GM21723 (cell line): Measurements from ENCODE around the gene SAMD4A.

Experiments used
- ATAC-seq: cut with Tn5 transposase; IDR thresholded peaks from one replicate; pipeline ENCODE4 v1.9.1; 2021; ENCODE audit warnings: mild to moderate bottlenecking, moderate library complexity; ENCODE audit not compliant: unreplicated experiment

SAMD4A gene

DNA sequence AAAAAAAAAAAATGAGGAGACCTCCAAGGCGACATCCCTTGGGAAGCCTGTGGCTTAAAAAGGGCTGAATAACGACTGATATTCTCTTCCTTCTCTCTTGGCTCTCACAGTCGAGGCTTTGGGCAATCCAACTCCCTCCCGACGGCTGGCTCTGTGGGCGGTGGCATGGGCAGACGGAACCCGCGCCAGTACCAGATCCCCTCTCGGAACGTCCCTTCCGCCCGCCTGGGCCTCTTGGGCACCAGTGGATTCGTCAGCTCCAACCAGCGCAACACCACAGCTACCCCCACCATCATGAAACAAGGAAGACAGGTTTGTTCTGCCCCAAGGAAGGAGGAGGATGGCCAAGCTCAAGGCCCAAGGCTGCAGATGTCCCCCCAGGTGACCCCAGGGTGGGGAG lies 207.9 kb downstream of the SAMD4A start:
- no peak for ATAC-seq

DNA sequence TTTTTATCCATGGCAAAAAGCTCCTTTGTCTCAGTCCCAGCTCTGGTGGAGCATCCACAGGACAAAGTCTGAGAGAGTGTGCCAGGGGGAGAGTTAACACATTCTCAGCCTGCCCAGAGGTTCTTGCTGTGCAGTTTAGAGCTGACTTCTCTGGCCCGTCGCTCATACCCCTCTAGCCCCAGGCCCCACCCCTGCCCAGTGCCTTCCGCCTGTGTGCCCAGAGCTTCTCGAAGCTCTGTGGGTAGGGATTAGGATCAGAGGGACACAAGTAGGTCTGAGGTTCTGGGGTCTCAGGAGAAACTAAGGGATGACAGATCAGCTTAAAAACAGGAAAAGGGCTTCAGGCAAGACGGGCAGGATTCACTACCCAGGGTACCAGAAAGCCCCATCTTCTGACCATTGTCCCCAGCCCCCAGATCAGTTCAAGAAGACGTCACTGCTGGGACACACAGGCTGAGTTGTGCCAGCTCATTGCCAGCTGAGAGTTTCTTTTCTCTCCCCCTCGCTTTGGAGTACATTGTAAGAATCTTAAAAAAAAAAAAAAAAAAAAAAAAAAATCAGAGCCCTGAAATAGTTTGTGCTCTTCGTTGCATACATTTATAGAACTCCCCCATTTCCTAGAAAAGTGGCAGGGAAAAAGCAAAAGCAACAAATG lies 208.7 kb downstream of the SAMD4A start:
- ATAC-seq: no peak

DNA sequence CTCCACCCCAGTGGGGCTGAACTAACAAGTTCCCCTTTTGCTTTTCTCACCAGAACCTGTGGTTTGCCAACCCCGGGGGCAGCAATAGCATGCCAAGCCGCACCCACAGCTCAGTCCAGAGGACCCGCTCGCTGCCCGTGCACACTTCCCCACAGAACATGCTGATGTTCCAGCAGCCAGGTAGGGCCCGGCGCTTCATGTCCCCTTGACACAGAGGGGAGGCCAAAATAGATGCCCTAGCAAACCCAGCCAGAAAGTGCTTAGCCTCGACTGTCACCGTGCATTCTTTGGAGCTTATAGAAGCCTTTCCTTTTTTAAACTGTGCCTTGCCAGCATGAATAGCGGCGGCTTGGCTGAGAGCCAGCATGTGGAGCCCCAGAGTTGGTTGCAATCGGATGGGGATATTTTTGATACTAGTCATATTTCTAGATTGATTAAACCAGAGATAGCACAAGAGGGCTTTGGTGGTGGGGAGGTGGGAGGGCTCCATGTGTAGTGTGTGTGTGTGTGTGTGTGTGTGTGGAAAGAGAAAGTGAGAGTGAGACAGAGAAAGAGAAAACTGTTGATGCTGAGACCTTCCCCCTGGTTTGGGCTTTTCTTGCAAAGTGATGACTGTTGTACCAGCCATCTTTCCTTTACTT lies 209.6 kb downstream of the SAMD4A start:
- ATAC-seq: no peak

DNA sequence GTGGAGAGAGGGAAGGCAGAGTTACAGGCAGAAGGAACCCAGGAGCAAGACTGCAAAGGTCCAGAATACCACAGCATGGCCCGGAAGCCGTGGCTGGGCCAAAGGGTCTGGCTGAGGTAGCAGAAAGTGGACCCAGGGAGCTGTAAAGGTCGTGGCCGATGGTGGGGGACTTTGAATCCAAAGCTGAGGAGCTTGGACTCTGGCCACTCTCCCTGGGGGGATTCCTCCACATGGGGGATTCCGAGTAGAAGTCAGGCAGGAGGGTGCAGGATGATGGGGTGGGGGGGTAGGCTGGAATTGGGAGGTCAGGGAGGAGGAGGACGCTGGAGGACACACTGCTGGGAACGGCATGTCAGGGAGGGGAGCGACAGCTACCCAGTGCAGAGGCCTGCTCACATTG lies 210.5 kb downstream of the SAMD4A start:
- ATAC-seq: no peak

DNA sequence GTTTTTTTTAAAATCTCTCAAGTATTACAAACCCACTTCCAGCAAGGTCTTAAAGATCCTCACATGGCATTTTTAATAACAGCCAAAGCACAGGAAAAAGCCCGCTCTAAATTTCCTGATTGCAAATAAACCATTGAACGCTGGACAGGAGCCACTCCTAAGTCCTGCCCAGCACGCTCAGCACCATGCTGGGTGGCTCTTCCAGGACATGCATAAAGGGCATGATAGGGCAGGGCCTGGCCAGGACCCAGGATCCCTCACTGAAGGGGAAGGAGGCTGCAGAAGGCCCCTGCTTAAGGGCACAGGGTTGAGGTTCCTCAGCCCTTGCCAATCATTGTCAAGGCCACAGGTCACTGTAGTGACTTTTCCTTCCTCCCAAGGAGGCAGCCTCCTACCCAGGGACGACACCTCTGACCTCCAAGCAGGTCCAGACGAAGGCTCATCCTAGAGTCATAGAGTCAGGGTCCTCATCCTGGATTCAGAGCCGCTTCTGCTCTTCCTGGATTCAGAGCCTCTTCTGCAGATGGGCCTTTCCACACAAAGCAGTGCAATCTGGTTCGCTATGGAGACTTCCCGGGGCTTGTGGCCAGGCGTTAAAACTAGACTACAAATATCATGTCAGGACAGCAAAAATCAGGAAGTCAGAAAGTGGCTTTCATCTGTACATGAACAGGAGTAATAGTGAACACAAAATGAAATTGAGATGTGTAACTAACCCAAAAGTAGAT lies 211.9 kb downstream of the SAMD4A start:
- no peak for ATAC-seq

DNA sequence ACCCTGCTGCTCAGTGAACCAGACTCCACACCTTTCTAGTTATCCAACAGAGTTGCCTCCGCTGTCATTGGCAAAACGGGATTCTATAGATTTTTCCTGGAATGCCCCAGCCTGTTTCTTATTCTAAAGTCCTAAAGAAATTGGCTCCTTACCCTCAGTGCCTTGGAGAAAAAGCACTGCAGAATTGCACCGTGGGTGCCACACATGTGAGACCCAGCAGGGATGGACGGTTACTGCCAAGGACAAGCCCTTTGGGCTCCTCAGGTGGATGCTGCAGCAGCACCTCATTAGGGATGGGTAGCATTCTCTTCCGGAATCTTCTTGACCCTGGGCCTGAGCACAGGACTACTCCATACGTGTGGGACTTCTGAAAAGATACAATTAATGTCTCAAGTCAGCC lies 214.2 kb downstream of the SAMD4A start:
- no peak for ATAC-seq

DNA sequence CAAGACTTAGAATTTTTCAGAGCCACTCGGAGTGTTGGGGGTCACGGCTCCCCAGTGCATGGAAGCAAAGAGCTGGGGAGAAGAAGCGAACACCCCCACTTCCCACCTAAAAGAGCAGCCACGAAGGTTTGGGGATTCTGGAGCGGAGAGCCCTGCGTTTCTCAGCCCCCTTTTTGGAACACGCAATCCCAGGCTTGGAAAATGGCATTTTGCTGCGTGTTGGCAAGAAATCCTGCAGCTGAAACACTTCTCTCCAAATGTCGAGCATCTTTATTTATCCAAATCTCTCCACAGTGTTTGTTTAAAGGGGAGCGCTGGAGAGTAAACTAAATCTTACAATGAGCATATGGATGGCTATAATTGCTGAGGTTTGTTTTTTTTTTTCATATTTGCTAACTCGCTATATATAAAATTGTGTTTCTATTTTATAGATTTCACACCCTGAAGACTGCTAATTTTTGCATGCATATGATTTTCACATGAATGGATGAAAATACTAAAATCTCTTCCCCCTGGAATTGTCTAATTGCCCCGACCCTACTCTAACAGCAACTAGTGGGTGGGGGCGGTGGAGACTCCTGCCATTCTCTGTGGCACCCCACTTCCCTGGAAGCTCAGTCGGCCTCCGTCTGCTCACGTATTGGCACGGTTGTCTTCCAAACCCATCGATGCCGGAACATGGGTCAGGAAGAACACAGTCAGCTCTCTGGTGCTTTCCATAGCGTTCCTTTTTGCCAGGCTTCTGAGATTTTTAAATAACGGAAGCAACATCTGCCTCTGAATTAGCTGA lies 215.2 kb downstream of the SAMD4A start:
- ATAC-seq: no peak

DNA sequence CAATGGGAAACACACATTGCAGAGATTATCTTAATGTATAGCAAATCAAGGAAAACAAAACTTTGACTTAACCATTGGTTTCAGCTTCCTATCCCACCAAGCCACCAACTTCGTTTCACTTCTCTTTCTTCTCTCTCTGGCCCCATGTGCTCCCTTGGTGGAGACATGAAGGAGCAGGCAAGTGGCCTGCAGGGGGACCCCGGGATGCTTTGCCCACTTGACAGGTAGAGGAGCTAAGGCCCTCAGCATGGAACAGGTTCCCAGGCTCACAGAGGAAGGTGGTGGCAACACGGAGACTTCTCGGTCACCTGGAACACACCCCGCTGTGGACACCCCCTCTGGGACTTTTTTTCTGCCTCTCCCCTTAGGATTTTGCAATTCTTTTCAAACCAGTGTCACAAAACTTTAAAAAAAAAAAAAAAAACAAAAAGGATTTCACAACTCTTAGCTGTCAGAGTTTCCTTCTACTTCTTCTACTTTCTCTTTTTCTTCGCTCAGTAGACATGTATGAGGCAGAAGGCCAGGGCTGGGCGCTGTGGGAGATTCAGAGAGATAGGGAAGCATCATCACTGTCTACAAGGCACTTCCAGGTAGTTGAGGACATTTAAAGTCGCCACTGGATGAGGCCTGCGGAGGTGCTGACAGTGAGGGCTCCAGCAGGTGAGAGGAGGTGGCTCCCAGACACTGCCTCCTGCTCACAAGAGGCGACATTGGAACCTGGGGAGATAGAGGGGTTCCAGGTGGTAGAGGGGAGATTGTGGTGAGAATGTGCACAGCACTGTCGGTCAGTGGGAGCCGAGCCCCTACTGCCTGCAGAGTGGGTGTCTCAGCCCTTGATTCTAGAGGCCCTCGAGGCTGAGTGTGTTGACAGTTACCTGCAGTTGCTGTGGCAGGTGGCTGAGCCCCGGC lies 216.1 kb downstream of the SAMD4A start:
- peak; percentile 77 for ATAC-seq

DNA sequence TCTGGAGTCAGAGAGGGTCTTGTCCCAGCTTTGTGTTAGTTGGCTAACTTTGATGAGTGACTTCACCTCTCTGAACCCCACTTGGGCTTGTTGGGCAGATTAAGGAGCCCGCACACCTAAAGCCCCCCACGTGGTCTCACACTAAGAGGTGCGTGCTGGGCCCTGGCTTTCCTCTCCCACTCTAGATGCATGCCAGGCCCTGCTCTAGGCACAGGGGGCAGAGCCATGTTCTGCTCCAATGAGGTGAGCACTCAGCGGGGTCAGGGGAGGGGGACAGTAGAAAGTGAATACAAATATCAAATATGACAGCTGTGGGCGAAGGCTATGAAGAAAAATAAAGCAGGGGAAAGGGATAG lies 216.7 kb downstream of the SAMD4A start:
- no peak for ATAC-seq

DNA sequence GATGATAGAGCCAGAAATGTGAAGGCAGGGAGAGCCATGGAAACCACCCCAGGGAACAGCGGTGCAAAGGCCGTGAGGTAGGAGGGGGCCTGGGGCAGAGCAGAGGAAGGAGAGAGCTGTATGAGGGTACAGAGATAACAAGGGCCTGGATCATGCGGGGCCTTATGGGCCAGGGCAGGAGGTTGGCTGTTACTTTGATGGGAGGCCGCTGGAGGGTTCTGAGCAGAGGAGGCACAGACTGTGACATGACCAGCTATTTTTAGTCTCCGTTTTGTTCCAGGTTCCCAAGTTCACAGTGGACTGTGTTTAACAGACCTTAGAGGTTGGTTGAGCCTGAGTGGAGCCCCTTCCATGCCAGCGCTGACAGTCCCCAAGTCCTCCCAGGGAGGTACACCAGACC lies 217.1 kb downstream of the SAMD4A start:
- ATAC-seq: no peak

DNA sequence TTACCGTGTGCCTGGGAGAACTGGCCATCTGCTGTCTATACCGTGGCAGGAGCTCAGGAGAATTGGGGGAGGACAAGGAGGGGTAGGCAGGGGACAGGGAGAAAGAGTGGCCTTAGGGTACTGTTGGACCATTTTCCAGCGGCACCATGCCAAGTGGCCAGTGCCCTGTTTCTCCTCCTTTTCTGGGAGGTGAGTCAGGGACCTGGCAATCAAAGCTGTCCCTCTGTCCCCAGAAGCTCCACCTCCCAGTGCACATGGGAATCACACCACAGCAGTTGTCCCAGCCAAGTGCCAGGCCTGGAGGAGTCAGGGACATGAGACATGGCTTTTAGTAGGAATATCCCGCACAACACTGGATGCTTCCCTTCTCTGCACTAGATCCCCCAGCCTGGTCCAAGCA lies 217.7 kb downstream of the SAMD4A start:
- ATAC-seq: no peak

DNA sequence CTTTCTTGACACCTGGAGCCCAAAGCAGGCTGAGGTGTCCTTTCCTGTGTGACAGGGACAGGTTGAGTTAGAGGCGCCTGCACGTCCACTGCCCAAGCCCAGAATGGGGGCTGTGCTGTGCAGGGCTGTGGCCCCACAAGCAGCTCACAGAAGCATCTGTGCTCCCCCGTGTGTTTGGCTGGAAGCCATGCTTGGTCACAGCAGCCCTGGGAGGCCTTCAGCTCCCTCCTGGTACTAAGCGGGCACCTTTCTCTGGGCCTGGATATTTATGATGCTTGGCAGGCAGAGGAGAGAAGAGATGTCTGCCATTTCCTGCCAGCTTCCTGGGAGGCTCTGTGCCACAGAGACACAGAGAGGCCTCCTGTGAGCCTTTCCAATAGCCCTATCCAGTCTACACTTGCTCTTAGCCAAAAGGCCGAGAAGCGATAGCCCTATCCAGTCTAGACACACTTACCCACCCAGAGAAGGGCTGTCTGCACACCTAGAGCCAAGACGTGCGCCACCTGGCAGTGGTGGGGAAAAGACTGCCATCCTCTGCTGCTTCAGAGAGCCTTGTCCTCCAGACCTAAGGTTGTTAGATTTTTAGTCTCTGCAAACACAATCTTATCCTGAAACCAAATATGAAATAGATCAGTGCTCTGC lies 218.3 kb downstream of the SAMD4A start:
- ATAC-seq: no peak

DNA sequence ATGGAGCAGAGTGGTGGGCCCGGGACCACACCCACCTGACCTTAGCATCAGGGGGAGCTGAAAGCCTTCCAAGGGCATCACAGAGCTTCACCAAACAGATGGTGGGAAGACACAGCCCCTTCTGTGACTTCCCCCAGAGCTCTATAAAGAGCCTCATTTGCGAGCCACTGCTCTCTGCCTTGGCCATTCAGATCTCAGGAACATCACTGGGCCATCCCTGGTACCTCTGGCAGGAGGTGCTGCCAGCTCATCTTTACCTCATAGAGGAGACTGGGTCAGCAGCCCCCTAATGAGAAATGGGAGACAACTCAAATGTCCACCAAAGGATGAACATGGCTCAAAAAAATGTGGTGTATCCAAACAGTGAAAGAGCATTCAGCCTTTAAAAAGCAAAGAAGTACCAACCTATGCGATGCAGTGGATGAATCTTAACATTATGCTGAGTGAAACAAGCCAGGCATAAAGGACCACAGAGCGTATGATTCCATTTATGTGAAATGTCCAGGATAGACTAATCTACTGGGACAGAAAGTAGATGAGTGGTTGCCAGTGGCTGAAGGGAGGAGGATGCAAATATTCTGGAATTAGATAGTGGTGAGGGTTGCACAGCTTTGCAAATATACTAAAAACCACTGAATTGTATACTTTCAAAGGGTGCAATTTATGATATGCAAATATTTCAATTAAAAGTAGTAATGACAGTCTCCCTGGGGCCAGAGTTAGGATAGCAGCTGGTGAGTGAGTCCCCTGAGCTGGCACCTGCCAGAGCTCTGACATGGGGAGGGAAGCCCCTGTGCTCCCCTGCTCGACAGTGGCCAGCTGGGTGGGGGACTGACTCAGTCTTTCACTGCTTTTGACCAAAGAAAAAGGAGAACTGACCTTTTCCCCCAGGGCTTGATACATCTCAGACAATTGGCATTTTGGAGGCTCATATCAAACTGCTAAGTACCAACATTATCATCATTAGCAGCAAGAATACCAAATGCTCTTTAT lies 219.1 kb downstream of the SAMD4A start:
- ATAC-seq: no peak

DNA sequence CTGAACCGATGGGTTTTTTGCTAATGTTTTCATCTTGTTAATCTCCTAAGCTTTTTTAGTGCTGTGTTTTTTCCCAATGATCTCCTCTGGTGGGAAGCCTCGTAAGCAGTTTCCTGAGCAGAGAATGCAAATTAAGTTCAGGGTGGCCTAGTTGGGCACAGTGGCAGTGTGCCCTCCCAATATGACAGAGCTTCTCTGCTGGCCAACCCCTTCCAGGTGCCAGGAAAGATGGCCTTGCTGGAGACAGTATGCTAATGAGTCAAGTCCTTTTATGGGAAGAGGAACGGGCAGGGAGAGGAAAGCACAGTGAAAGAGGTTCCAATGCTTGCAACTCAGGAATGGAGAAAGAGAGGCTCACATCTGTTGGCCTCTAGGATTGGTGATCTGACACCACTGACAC lies 219.9 kb downstream of the SAMD4A start:
- ATAC-seq: no peak

DNA sequence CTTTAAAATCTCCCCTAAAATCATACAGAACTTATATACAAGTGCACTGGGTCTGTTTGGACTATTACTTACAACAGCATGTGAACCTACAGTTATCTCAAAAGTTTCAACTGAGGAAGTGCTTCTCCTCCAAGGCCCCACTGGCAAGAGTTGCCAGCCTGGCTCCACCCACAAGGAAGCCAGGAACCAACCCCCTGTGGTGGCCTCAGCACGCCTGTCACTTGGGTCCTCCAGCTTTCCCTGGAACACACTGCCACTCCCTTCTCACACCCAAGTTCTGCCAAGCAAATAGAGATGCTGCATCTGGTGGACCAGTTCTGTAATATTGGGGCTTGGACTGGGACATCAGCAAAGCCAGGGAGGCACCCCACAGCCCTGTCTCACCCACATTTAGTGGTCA lies 220.3 kb downstream of the SAMD4A start:
- no peak for ATAC-seq

DNA sequence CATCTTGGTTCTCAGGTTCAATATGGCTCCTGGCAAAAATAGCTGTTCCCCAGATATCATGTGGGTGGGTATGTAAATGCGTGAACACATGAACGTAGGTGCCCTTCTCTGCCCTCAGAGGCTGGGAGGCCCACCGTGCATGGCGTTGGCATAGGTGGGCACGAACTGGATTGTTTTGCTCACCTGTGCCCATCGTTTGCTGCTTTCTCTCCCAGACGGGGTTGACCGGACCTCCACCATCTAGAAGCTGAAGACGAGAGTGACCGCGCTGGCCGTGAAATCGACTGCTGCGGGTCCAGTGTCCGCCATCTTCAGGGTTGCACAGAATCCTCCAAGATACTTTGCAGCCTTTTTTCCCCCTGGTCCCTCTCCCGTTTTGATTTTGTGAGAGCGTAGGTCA lies 221.8 kb downstream of the SAMD4A start:
- ATAC-seq: no peak

DNA sequence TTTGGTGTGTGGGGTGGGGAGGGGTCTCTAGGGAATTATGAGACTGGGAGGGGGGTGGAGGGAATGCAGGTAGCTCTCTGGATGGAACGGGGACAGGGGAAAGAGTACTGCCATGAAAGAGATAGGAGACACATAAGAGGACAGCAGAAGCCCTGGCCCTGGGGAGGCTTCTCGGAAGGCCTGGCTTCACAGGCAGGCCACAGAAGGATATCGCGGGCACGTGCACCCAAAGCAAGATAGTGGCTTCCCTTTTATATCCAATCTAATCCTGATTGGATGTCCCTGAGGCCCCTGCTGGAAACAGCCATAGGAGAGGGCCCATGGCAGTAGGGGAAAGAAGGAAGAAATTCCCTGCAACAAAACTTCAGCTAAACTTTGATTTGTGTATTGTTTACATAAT lies 222.2 kb downstream of the SAMD4A start:
- no peak for ATAC-seq

DNA sequence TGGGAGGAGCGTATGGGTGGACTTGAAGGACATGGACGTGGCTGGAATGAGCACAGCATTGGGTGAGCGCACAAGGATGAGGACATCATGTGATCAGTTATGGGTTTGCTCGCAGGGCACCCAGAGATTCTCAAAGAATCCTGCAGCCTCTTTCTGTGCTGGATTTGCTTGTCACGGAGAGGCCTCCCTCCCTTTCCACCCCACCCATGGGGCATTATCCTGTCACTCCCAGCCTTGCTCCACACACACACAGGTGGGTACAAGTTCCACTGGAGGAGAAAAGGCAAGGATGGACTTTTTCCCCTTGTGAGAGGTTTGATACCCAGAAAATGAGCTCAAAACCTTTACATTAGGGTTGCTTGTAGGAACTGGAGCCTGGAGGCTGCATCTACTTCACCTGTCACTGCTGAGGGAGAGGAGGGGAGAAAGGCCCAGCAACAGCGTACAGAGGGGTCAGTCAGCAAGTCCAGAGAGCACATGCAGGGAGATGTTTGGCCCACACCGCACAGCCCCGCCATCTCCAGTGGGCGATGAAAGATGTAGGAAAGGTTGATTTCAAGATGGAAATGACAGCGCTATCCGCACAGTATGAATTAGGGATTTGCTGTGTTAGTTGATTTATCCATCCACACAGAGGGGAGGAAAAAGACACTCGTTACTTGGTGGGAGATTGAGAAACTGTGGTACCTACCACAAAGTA lies 223.0 kb downstream of the SAMD4A start:
- ATAC-seq: no peak
